ENCODE data around the gene ANKS1B. TPM values are rescaled to one million over a fixed set of nuclear protein-coding genes. Genes with fewer than 3 reads are reported as not detected.

The ANKS1B gene
- total and polyA plus RNA-seq, 2 of the 4 experiments (the other 2 are of a cell fraction): 0.17 to 0.18 TPM

DNA sequence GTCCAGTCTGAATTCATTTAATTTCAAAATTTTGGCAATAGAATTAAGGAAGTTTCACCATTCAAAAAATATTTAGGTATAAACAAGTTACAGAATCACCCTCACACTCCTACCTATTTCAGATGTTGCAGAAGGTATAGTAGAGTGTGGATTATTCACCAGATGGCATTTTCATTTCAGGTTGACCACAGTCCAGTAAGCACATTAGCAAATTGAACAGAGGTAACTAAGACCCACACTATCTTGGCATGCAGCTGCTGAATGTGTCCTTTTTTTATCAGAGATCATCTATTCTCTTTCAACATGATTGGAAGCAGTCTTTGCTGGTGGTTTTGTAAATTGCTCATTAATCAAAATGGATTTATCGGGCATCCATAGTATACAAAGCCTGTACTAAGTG is 488.9 kb downstream of the ANKS1B start:
- dilution Hi-C loops (cut with HindIII; ENCODE audit: low sequenced_read_pairs, unreplicated experiment) (no loop called here), in situ Hi-C loops (cut with MboI; ENCODE audit: low sequenced_read_pairs) (no loop called here), intact Hi-C loops (cut with micrococcal nuclease) (no loop called here)
- Histone ChIP-seq H4K5ac (ENCODE audit: low read depth, low read length) (no peak overlapping the region), H3K14ac (replicated peaks; ENCODE audit: low read depth, low read length) (no peak overlapping the region), H3K9ac (ENCODE audit: low read depth, low read length) (no peak overlapping the region), H3K79me1 (ENCODE audit: low read depth in 1 of 2, low read length in 2 of 2) (no peaks in the 10 kb centered on the region), H3K4me1 (ENCODE audit: control insufficient read depth, insufficient read depth, low read length) (no peaks in the 10 kb centered on the region), H2BK5ac (ENCODE audit: low read depth, low read length, poor library complexity, severe bottlenecking) (no peak overlapping the region), H3K36me3 (ENCODE audit: control insufficient read depth, insufficient read depth, low read length) (no peaks in the 10 kb centered on the region), H3K23ac (ENCODE audit: low read depth, low read length) (no peak overlapping the region), H2BK15ac (ENCODE audit: low read depth, low read length) (no peak overlapping the region), H3K4me3 (ENCODE audit: insufficient read depth, low read depth, low read length) (no peak overlapping the region), H2AK9ac (replicated peaks; ENCODE audit: low read depth, low read length, poor library complexity) (no peak overlapping the region), H3K4ac (ENCODE audit: low read depth, low read length) (no peak overlapping the region), H4K8ac (ENCODE audit: low read depth in 2 of 2, low read length in 2 of 2) (no peak overlapping the region), H3K18ac (ENCODE audit: low read depth, low read length) (no peak overlapping the region), H2BK20ac (ENCODE audit: low read depth, low read length) (no peak overlapping the region), H2AK5ac (ENCODE audit: low read depth, low read length) (no peak overlapping the region), H3K9me1 (ENCODE audit: insufficient read depth, low read length) (no peaks in the 10 kb centered on the region), H2BK120ac (ENCODE audit: low read depth, low read length) (no peak overlapping the region), H4K20me1 (ENCODE audit: insufficient read depth, low read length) (no peaks in the 10 kb centered on the region), H3K56ac (ENCODE audit: extremely low read depth, insufficient read depth, low read length) (no peak overlapping the region), H3K27me3 (ENCODE audit: control insufficient read depth, insufficient read depth, low read length) (no peaks in the 10 kb centered on the region), H3K27ac (ENCODE audit: insufficient read depth, low read length) (no peak overlapping the region), H2AFZ (replicated peaks; ENCODE audit: low read length, poor library complexity) (no peak overlapping the region), H3K4me2 (ENCODE audit: low read depth, low read length) (no peak overlapping the region), H4K91ac (ENCODE audit: insufficient read depth, low read depth, low read length) (no peak overlapping the region), H3K9me3 (ENCODE audit: control insufficient read depth, insufficient read depth, low read length) (peaks cover 6% of the 10 kb centered on the region)
- DNase-seq (no peak), ATAC-seq (ENCODE audit: low read depth) (no peak)
- no peak for TF ChIP-seq CEBPB (IDR thresholded peaks at IDR 0.05; ENCODE audit: low read depth, low read length)
- TF ChIP-seq BHLHE40 (IDR thresholded peaks at IDR 0.05; ENCODE audit: low read depth, low read length): no peak
- TF ChIP-seq RCOR1 (IDR thresholded peaks at IDR 0.05; ENCODE audit: insufficient replicate concordance, low read length): no peak
- no peak for TF ChIP-seq MXI1 (IDR thresholded peaks at IDR 0.05; ENCODE audit: borderline replicate concordance, low read depth, low read length)
- ChIA-PET POLR2A (ENCODE audit: unreplicated experiment) (no interaction called here), CTCF (no interaction called here)
- no TSS peak for BruUV-seq (replicated peaks)
- WGBS, 2 experiments (ENCODE audit: extremely low coverage in 2 of 2, insufficient read length in 1 of 2): no CpG with 5 or more reads among the region's 1 CpG

All from IMR-90 (cell line).